Right lobe of liver (tissue), 6 donors: ENCODE measurements around the gene RALGPS1. TPM values are rescaled to one million over a fixed set of nuclear protein-coding genes. Genes with fewer than 3 reads are reported as not detected.

Experiments used
- ATAC-seq, 4 donors: fragments of 200-7000 bp; cut with Tn5 transposase; one replicate each; pipeline ENCODE4 v1.9.1; 2020; ENCODE audit warnings: mild to moderate bottlenecking in 4 of 4, moderate library complexity in 4 of 4
- DNase-seq, 3 donors: peaks; one replicate each; pipeline ENCODE4 v3.0.0-alpha.2; 2020
- H3K27ac ChIP-seq, 3 donors: fragments of 200-600 bp; one replicate each; pipeline ENCODE4 v1.8.0; 2022
- H3K27me3 ChIP-seq, 2 donors: fragments of 200-600 bp; one replicate each; pipeline ENCODE4 v1.8.0; 2022
- H3K36me3 ChIP-seq, 4 donors: fragments of 200-600 bp; sonication (generic) in 1 of 4; one replicate each; pipeline versions ENCODE4 v1.5.1 to v1.8.0; 2017 to 2022; ENCODE audit warnings: control low read depth in 1 of 4
- H3K4me1 ChIP-seq, 4 donors: fragments of 200-600 bp; sonication (generic) in 1 of 4; one replicate each; pipeline versions ENCODE4 v1.5.1 to v1.8.0; 2017 to 2022; ENCODE audit warnings: control low read depth in 1 of 4
- H3K4me3 ChIP-seq, 3 donors: fragments of 200-600 bp; one replicate each; pipeline ENCODE4 v1.8.0; 2022
- H3K9me3 ChIP-seq, 4 donors: fragments of 200-600 bp; sonication (generic) in 1 of 4; one replicate each; pipeline versions ENCODE4 v1.5.1 to v1.8.0; 2017 to 2022; ENCODE audit warnings: control low read depth in 1 of 4
- CTCF ChIP-seq, 4 donors: fragments of 200-600 bp in 3 of 4; fragments of 450-650 bp in 1 of 4; IDR thresholded peaks; one replicate each; pipeline versions ENCODE4 v1.5.1 to v1.8.0; 2016 to 2022; ENCODE audit warnings: antibody characterized with exemption in 4 of 4, mild to moderate bottlenecking in 2 of 4
- POLR2A ChIP-seq: fragments of 450-650 bp; IDR thresholded peaks from one replicate; pipeline ENCODE4 v1.6.1; 2017; ENCODE audit warnings: antibody characterized with exemption, mild to moderate bottlenecking
- WGBS: methylation state at CpG from one replicate; pipeline ENCODE4 v1.1.6; 2018; ENCODE audit warnings: low coverage, low lambda C conversion rate; ENCODE audit not compliant: insufficient coverage; ENCODE audit errors: missing lambda C conversion rate; 5-methylcytosine and 5-hydroxymethylcytosine counted together
- intact Hi-C, 2 donors: fragments of 100-400 bp; cut with DNase I; formaldehyde crosslinking; loops; one replicate each; pipeline versions ENCODE4 v1.11.2 to v1.14.1; 2022
- total RNA-seq, 6 experiments: library from RNA; depleted of rRNA in 2 of 6; stranded (reverse); fragments of >200 nt in 2 of 6; fragmentation: NEBNext Ultra II Directional in 3 of 6; extraction: Animal tissue kit (Norgen Biotek cat#: 25700) in 3 of 6; gene quantifications; one replicate each; pipeline versions ENCODE4 v1.1.0 to v1.2.4, GENCODE V29; 2016 to 2023
- donor health status: DM: no; HTN: yes; CAD: no.
- donor health status: DM: no; HTN: no; CAD: no.
- donor health status: DM: no; HTN: no; CAD: no.
- donor health status: DM: no; HTN: yes; CAD: no.
- donor health status: DM: no; HTN: yes; CAD: no.

RALGPS1 gene
- total RNA-seq, 6 experiments from 2014 or later, result 1.2 to 3.8 (median 2.4) TPM

- Histone ChIP-seq H3K4me1 (no peaks in the 10 kb centered on the region), H3K9me3 (no peaks in the 10 kb centered on the region), H3K27me3 (no peaks in the 10 kb centered on the region), H3K36me3 (no peaks in the 10 kb centered on the region), H3K4me3 (no peak overlapping the region), H3K27ac (no peak overlapping the region)
- 92% methylated on average over 7 of the region's 7 CpGs for WGBS
- ATAC-seq (no peak), DNase-seq (no peak)
- intact Hi-C loops, result no loop called here
- no peak for TF ChIP-seq CTCF (IDR thresholded peaks at IDR 0.05)
- TF ChIP-seq POLR2A, result no peak
Observed at GRCh38 chr9:127025042-127025441, 110.5 kb downstream of the RALGPS1 start.

- Histone ChIP-seq H3K9me3 (no peaks in the 10 kb centered on the region), H3K27ac (no peak overlapping the region), H3K4me1 (no peaks in the 10 kb centered on the region), H3K27me3 (no peaks in the 10 kb centered on the region), H3K4me3 (no peak overlapping the region), H3K36me3 (no peaks in the 10 kb centered on the region)
- DNase-seq (no peak), ATAC-seq (no peak)
- WGBS, result 88% methylated on average over 2 of the region's 2 CpGs
- TF ChIP-seq POLR2A (no peak), CTCF (IDR thresholded peaks at IDR 0.05) (no peak)
- intact Hi-C loops, result no loop called here
Observed at GRCh38 chr9:127027694-127028093, 113.1 kb downstream of the RALGPS1 start.

- DNase-seq (no peak), ATAC-seq (no peak)
- no peaks in the 10 kb centered on the region for H3K36me3 ChIP-seq
- no peaks in the 10 kb centered on the region for H3K4me1 ChIP-seq
- H3K4me3 ChIP-seq, result no peak overlapping the region
- no peak overlapping the region for H3K27ac ChIP-seq
- no peak for TF ChIP-seq POLR2A
- TF ChIP-seq CTCF (IDR thresholded peaks at IDR 0.05), result no peak
- intact Hi-C loops, result no loop called here
- H3K9me3 ChIP-seq, result no peaks in the 10 kb centered on the region
- no peaks in the 10 kb centered on the region for H3K27me3 ChIP-seq
- WGBS, result 60% methylated on average over 2 of the region's 11 CpGs
Observed at GRCh38 chr9:127029548-127029947, 115.0 kb downstream of the RALGPS1 start.

GRCh38 chr9:127030814-127031740 is 116.5 kb downstream of the RALGPS1 start:
- no peak for ATAC-seq
- Histone ChIP-seq H3K4me1 (no peaks in the 10 kb centered on the region), H3K27ac (no peak overlapping the region), H3K9me3 (no peaks in the 10 kb centered on the region), H3K27me3 (no peaks in the 10 kb centered on the region), H3K4me3 (no peak overlapping the region), H3K36me3 (no peaks in the 10 kb centered on the region)
- intact Hi-C loops, result no loop called here
- DNase-seq, result no peak
- WGBS, result 96% methylated on average over 4 of the region's 9 CpGs
- TF ChIP-seq CTCF (IDR thresholded peaks at IDR 0.05), result no peak
- TF ChIP-seq POLR2A, result no peak
